ENCODE data around the gene GUCA2B. TPM values are rescaled to one million over a fixed set of nuclear protein-coding genes. Genes with fewer than 3 reads are reported as not detected.

Gene GUCA2B
- total RNA-seq, 1 donor from 2014 or later: not detected

Other genes with a start within 250 kb of the GUCA2B start
- gene HIVEP3, start 234.5 kb upstream of the GUCA2B start, total RNA-seq: 0.52 TPM
- gene GUCA2A, start 11.3 kb downstream of the GUCA2B start, total RNA-seq: not detected
- gene FOXJ3, start 181.8 kb downstream of the GUCA2B start, total RNA-seq: 65.2 TPM
- gene RIMKLA, start 227.4 kb downstream of the GUCA2B start, total RNA-seq: 0.52 TPM